Measurements from ENCODE around the gene ACOD1.
"Not testable (repeated sequence)": the region's sequence is repeated elsewhere in the genome, so short reads cannot be mapped to it uniquely, and the experiment has no call there.

Gene ACOD1

DNA sequence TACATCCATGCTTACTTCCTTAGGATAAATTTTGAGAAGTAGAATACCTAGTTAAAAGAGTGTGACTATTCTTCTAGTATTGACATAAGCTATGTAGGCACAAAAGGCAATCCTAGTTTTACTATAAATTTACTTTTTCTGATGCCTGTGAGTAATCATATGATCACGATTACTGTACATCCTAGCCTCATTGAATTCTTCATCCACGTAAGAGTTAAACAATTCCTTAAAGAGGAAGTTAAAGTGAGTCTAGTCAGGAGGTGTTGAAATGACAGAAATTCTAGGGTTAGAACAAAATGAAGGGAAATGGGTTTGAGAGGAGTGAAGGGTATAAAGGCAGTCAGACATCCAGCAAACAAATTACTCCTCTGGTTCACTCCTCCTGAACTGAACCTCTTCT, at the start of gene ACOD1:
Gene ACOD1, plus strand, starts transcription at position 363 of the 400 bp plus-strand sequence. CDS start 48 bp downstream, outside the sequence.
- no peak for FAIRE-seq

DNA sequence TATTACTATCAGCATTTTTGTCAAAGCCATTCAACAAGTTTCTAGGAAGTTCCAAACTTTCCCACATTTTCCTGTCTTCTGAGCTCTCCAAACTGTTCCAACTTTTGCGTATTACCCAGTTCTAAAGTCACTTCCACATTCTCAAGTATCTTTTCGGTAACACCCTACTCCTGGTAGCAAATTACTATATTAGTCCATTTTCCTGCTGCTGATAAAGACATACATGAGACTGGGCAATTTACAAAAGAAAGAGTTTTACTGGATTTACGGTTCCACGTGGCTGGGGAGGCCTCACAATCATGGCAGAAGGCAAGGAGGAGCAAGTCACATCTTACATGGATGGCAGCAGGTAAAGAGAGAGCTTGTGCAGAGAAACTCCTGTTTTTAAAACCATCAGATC, 49.2 kb upstream of the ACOD1 start:
- not testable (repeated sequence) for FAIRE-seq

DNA sequence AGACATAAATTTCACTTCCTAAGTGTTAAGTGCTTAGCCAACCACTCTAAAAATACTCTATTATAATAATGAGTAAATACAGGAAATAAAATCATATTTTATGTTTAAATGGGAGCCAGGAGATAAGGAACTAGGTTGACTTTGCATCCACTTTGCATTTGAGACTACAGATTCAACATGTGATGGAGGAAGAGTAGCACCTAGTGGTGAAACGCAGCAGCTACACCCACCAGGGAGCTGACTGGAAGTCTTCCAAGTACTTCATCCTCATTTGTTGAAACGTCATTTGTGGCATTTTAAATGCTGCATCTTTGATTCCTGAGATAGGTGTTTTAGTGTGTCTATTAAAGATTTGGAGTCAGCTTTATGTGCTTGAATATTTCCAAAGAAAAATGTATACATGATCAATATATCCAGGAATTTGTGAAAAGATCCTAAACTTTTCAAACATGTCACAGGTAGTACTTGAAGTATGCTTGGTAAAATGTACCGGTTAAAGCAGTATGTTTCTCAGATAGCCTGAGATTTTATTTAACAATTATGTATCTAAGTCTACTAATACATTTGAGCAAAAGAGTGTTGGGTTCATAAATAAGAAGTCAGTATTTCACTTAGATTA, 44.7 kb upstream of the ACOD1 start:
- peak; percentile 100 for FAIRE-seq

DNA sequence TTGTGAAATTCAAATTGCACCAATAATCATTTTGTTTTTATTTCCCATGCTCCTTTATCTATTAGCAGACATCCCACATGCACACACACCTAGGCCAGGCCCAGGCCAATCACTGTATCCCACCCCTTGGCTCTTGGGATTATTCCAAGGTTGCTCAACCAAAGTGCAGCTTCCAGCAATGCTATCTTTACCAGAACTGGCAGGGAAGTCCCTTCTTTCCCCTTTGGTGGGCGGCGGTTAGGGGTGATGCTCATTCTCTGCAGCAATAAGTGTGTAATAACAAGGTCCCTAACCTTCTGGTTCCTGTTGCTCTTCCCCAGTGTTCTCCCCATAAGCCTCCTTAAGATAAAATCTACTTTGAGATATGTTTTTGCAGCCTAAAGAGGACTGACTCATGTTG, 43.8 kb upstream of the ACOD1 start:
- no peak for FAIRE-seq

DNA sequence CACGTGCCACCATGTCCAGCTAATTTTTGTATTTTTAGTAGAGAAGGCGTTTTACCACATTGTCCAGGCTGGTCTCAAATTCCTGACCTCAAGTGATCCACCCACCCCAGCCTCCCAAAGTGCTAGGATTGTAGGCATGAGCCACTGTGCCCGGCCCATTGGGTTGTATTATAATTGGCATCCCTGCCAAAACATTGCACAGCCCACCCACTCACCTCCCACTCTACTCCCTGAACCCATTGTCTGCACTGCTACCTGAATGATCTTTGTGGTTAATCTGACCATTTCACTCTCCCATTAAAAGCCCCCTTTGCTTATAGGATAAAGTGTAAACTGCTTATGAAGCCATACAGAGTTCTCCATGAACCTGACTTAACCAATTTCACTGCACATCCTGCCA, 35.8 kb upstream of the ACOD1 start:
- no peak for FAIRE-seq

DNA sequence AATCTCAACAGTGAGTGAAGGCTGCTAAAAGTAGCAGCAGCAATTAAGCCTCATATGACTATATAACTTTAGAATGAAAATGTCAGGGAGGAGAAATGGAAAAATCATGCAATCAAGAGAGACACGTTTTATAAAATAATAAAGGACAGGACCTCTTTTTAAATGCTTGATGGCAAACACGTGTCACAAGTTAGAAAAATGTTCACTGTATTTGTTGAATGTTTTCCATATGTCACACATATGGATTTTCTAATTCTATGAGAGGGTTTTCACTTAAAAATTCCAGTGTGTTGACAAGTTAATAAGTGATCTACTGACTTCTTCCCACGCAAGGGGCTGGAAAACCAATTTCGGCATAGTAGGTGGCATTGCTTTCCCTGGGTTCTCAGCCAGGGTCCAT, 34.4 kb upstream of the ACOD1 start:
- FAIRE-seq = no peak

DNA sequence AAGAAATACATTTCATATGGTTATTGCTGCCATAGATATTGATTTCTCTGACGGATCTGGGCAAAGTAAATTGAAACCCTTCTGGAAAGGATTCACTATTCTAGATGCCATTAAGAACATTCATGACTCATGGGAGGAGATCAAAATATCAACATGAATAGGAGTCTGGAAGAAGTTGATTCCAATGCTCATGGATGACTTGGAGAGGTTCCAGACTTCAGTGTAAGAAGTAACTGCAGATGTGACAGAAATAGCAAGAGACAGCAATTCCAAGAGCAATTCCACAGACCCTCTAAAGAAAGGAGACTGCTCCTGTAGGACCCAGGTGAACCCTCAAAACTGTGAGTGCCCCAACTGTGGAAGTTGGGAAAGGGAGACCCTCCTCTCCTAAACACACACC, 31.2 kb upstream of the ACOD1 start:
- no peak for FAIRE-seq

DNA sequence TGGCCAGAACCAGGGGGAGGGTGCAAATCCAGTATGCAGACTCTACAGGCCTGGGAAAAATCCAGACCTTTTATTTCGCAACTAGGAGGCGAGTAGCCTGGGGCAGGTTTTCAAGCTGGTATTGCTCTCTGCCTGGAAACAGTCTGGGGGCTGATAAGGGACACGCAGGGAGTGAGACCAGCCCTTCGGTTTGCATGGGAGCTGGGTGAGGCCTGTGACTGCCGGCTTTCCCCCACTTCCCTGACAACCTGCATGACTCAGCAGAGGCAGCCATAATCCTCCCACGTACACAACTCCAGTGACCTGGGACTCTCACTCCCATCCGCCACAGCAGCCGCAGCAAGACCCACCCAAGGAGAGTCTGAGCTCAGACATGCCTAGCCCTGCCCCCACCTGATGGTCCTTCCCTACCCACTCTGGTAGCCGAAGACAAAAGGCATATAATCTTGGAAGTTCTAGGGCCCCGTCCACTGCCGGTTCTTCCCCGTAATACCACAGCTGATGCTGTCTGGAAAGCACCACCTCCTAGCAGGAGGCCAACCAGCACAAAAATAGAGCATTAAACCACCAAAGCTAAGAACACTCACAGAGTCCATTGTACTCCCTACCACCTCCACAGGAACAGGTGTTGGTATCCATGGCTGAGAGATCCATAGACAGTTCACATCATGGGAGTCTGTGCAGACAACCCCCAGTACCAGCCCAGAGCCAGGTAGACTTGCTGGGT, 30.4 kb upstream of the ACOD1 start:
- FAIRE-seq = not testable (repeated sequence)

DNA sequence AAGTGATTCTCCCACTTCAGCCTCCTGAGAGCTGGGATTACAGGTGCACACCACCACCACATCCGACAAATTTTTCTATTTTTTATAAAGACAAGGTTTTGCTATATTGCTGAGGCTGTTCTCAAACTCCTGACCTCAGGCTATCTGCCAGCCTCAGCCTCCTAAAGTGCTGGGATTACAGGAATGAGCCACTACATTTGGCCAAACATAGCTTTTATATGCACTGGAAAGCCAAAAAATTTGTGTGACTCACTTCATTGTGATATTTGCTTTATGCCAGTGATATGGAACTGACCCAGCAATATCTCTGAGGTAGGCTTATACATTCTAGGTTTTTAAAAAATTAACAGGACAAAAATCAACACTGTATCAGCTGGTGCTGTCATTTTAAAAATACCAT, 26.8 kb upstream of the ACOD1 start:
- FAIRE-seq = no peak

DNA sequence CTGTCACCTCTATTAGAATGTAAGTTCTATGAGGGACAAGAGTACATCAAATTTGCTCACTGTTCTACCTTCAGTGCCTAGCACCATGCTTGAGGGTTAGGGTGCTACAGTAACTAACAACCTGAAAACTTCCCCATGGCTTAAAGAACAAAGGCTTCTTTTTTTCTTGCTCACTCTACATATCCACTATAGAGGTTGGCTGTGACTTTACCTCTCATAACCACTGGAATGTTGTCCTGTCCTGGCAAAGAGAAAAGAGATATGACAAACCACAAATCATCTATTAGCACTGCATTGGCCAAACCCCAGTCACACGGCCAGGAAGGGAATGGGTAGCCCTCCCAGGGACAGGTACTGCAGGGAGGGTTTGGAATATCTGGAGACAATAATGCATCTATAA, 23.2 kb upstream of the ACOD1 start:
- FAIRE-seq = no peak

DNA sequence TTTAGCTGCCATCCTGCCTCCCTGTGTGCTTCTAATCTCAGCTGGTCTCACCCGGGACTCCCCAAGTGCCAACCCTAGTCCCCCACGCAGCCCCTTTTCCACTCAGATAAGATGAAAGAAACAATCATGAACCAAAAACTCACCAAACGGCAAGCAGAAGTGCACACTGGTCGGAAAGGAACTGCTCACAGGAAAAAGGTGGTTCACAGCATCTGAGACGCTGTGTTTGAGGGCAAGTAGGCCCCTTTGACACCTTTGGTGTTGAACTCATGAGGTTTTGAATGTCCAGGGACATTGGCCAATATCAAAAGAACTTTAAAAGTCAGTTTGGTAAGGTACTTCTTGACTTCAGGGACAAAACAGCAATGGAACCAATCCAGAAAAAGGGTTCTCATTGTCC, 20.4 kb upstream of the ACOD1 start:
- no peak for FAIRE-seq

DNA sequence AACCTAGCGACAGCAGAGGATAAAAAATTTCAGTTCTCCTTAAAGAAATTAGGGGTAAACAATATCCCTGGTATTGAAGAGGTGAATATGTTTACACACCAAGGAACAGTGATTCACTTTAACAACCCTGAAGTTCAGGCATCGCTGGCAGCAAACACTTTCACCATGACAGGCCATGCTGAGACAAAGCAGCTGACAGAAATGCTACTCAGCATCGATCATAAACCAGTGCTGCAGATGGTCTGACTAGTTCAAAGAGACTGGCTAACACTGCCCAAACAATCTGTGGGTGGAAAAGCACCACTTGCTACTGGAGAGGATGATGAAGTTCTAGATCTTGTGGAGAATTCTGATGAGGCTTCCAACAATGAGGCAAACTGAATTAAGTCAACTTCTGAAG, 19.9 kb upstream of the ACOD1 start:
- no peak for FAIRE-seq

DNA sequence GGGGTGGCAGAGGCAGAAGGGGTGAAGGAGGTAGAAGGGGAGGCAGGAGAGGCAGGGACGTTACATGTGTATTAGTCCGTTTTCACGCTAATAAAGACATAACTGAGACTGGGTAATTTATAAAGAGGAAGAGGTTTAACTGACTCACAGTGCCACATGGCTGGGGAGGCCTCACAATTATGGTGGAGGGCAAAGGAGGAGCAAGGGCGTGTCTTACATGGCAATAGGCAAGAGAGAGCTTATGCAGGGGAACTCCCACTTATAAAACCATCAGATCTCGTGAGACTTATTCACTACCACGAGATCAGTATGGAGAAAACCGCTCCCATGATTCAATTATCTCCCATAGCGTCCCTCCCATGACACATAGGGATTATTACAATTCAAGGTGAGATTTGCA, 19.0 kb upstream of the ACOD1 start:
- FAIRE-seq = no peak

DNA sequence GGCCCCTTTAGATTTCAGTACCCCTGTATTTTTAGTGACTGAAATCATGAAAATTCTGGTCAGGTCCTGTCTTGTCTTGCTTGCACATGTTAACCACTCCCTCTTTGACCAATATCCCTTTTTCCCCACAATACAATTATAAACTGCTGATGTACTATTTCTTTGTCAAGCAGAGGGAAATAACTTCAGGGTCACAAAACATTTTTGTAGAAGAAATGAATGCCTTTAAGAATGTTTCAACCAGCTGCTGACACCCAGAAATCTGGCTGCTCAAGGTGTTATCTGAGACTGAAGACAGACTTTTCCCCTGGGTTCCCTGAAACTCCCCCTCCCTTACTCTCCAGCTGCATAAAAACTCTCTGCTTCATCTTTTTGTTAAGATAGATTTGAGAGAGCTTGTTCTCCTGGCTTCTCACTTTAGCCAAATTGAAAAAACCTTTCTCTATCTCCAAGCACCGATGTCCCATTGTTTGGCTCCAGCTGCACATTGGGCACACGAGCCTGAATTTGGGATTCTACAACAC, 18.4 kb upstream of the ACOD1 start:
- FAIRE-seq = no peak

DNA sequence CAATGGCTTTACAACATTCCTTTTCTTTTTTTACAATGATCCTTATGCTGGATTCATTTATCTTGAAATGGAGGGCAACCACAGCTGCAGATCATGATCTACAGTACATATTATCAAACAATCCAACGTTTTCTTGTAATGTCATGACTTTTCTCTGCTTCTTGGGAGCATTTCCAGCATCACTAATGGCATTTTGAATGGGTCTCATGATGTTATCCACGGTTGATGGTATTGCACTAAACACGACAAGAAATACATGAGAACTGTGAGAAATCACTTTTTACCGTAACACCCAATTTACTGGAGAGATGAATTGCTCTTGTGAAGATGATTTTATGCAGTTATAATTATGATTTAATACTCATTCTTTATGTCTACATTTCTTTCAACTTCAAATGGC, 16.2 kb upstream of the ACOD1 start:
- no peak for FAIRE-seq

DNA sequence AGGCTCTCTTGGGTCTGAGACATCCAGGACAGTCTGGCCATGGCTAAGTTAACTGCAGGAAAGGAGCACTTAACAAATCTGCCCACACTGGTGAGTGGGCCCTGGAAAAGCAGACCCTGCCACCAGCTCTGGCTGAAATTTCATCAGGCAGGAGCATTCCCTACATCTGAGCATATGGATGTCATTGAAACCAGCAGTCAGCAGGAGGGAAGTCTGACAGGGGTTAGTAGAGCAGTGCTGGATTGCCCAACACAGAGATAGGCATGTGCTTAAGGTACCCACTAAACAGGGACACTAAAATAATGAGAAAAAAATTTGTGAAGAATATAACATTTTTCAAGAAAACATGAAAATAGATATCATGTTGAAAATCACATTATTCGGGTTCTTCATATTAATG, 13.6 kb upstream of the ACOD1 start:
- no peak for FAIRE-seq

DNA sequence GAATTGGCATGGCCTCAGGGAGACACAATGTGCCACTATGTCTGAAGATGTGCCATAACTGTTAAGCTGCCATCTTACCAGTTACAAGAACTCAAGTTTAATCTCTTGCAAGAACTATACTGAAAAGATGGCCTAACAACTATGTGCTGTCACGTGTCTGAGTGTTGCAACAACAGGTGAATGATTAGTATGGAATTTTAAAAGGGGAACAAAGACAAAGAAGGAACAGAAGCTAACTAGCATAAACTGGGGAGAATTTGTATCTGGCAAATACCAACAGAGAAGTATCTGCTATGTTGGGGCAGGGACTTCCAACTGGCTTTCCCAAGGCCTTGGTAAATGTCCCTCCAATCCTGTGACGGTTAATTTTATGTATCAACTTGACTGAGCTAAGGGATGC, 11.5 kb upstream of the ACOD1 start:
- no peak for FAIRE-seq

DNA sequence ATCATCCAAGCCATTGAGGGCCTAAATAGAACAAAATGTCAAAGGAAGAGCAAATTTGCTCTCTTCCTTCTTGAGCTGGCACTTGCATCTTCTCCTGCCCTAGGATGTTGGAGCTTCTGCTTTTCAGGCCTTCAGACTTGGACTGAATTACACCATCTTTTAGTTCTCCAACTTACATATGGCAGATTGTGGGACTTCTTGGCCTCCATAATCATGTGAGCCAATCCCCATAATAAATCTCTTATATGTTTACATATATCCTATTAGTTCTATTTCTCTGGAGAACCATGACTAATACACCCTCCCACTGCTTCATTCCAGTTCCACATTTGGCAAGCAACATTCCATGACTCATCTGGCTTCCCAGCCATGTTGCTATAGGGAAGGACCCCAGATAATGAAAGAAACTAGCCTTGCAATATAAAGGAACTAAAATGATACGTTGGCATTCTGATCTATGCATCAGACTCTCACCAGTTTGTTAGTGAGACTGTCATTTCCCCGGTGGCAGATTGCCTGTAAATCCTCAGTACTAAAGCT, 11.0 kb upstream of the ACOD1 start:
- no peak for FAIRE-seq

DNA sequence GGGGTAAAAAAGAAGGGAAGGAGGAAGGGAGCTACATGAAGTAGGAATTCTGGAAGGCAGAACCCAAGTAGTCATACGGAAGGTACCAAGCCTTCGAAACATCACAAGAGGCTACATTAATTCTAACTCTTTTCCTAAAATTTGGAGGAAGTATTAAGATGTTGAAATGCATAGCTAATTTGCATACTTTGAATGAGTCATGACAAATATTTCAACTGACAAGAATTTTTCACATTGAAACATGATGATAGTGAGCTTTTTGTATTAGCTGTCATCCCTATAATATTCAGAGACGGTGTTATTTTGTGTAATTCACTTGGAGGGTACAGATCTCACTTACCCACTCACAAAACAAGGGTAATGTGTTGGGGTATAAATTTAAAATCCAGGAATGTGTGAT, 9.1 kb upstream of the ACOD1 start:
- no peak for FAIRE-seq

DNA sequence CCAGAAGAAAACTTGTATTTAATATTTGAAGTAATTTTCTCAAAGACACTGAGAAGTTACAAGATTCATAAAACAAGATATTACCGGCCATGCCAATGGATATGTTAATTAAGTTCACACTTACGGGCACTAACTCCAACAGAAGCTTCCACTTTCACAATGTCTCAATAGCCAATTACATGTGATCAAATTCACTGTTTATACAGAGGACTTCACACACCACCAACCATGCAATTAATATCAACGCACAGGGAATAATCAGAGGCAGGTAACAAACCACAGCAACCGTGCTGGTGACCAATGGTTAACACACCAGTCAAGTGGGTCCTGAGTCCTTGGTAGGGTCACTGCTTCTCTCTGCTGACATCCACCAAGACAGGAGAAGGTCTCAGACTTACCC, 5.9 kb upstream of the ACOD1 start:
- no peak for FAIRE-seq

DNA sequence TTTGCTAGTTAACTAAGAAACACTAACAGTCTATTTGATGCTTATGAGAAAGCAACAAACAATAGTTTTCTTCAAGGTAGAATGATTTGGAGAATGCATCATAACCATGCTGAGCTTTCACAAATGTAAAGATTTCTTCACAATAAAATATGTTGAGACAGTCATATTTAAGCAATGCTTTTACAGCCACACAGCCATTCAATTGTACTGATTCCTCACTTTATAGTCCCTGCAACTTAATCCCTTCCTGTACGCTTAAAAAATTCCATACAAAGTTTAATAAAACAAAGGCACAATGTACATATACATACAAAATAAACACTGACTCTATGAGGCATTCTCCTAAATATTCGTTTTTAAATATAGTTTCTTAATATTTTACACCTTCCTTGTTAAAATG, 4.7 kb upstream of the ACOD1 start:
- FAIRE-seq = no peak

DNA sequence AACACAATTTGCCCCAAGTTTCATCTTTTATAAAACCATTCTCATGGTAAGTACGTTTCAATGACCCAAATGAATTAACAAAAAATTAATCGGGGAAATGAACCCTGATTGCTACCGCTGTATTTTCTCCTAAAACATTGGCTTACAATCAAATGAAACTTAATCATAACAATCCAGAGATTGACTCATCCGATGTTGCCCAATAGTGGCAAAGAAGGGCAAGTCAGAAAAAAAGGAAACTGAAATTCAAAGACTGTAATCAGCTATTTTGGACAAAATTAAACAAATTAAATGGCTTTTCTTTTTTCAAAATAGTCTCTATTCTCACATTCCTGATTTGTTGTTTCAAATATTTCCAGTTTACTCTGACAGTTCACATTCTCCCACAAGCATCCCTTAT, 3.9 kb upstream of the ACOD1 start:
- no peak for FAIRE-seq

DNA sequence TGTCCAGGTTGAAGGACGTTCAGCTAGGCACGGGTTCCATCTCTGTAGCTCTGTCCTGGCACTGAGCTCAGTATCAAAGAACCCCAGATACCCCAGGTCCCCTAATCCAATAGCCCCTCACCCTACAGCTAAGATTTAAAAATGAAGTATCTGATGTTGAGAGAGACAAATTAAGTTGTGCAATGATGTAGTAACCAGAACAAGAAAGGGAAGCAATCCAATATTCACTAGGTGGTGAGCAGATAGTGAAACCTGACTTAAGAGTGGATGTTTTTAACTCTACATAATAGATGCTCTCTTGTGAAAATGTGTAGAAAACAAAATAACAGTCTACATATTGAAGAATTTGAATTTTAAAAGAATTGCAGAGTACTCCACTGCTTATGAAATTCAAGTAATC, 1.8 kb downstream of the ACOD1 start:
- no peak for FAIRE-seq

DNA sequence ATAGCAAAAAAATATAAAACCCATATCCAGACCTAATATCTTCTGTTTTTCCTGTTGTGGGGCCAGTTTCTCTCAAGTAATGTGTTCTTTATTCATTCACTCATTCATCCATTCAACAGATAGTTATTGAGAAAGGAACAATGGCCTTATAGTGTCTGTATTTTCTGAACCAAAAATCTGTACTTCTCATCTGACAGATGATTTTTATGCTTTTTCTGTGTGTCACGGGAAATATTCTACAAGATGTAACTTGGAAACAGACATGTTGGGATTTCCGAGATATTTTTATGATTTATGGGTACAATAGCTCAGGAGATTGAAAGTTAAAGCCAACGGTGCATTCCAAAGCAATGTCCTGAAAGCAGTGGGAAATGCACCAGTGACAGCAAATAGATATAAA, 5.7 kb downstream of the ACOD1 start:
- FAIRE-seq = no peak

DNA sequence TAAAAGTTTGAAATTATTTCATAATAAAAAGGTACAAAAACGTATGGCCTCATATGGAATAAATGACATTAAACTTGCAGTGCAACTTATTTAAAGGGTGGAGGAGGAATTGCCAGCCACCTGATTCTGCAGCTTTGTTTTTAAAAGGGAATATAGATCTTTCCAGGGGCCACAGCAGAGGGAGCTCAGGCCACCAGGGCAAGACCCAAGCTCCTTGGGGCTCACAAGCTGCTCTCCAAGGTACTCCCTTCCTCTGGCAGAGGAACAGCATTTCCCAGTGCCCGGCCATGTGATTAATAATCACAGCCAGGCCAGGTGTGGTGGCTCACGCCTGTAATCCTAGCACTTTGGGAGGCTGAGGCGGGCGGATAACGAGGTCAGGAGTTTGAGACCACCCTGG, 6.2 kb downstream of the ACOD1 start:
- no peak for FAIRE-seq

Measured in islet of Langerhans (tissue), 1 donor.